ENCODE data around the gene CPSF4. TPM values are rescaled to one million over a fixed set of nuclear protein-coding genes. Genes with fewer than 3 reads are reported as not detected.

The CPSF4 gene
- polyA plus RNA-seq, 4 donors = 24.4 to 28.3 (median 26.4) TPM

- DNase-seq = peak; percentile 98
- FAIRE-seq = no peak
Measured at GRCh38 chr7:99472561-99473314, 34.0 kb downstream of the CPSF4 start, which contains the start of gene ZNF789. ZNF789 (plus strand) TSS chr7:99472890; CDS start chr7:99476457, 3,567 bp downstream.

GRCh38 chr7:99473315-99473596 is 34.5 kb downstream of the CPSF4 start:
- WGBS, 3 donors = 1% methylated on average over 7 of the region's 7 CpGs
- Histone ChIP-seq H3K36me3 (ENCODE audit: control insufficient read depth in 3 of 3, insufficient read depth in 2 of 3, low read depth in 1 of 3, low read length in 3 of 3) (peaks cover 0 to 21% (median 1%) of the 10 kb centered on the region in 3 donors), H3K9me3 (ENCODE audit: control insufficient read depth in 2 of 2, insufficient read depth in 1 of 2, low read depth in 1 of 2, low read length in 1 of 2) (no peaks in the 10 kb centered on the region), H3K4me1 (ENCODE audit: control insufficient read depth in 3 of 3, insufficient read depth in 2 of 3, low read depth in 1 of 3, low read length in 2 of 3) (peaks cover 0 to 3% (median 2%) of the 10 kb centered on the region in 3 donors), H3K4me3 (ENCODE audit: low read depth in 1 of 3, low read length in 3 of 3) (peak overlapping the region; percentile 76 to 91 (median 87)), H3K27me3 (ENCODE audit: control insufficient read depth in 3 of 3, insufficient read depth in 3 of 3, low read length in 3 of 3) (peaks cover 0 to 3% (median 0%) of the 10 kb centered on the region in 3 donors), H3K27ac (ENCODE audit: low read depth in 1 of 3, low read length in 2 of 3) (peak overlapping the region in 2 of 3 donors; percentile 77 to 92)
- no peak for FAIRE-seq
- peak; percentile 77 to 81 for DNase-seq

More at GRCh38 chr7:99472561-99473314, 34.0 kb downstream of the CPSF4 start, which contains the start of gene ZNF789:
- Histone ChIP-seq H3K36me3 (ENCODE audit: control insufficient read depth in 3 of 3, insufficient read depth in 2 of 3, low read depth in 1 of 3, low read length in 3 of 3) (peaks cover 0 to 18% (median 1%) of the 10 kb centered on the region in 3 donors), H3K4me1 (ENCODE audit: control insufficient read depth in 3 of 3, insufficient read depth in 2 of 3, low read depth in 1 of 3, low read length in 2 of 3) (peaks cover 0 to 3% (median 2%) of the 10 kb centered on the region in 3 donors), H3K27ac (ENCODE audit: low read depth in 1 of 3, low read length in 2 of 3) (peak within 1 kb of the TSS; percentile 77 to 92 (median 79)), H3K9me3 (ENCODE audit: control insufficient read depth in 2 of 2, insufficient read depth in 1 of 2, low read depth in 1 of 2, low read length in 1 of 2) (no peaks in the 10 kb centered on the region), H3K27me3 (ENCODE audit: control insufficient read depth in 3 of 3, insufficient read depth in 3 of 3, low read length in 3 of 3) (peaks cover 0 to 3% (median 0%) of the 10 kb centered on the region in 3 donors), H3K4me3 (ENCODE audit: low read depth in 1 of 3, low read length in 3 of 3) (peak within 1 kb of the TSS; percentile 76 to 91 (median 87))
- WGBS, 3 donors = 0 to 1% (median 0%) methylated on average over 54 to 56 of the region's 56 CpGs

GRCh38 chr7:99476107-99476506 is 37.4 kb downstream of the CPSF4 start:
- FAIRE-seq = no peak
- WGBS, 3 donors = 84 to 88% (median 86%) methylated on average over 5 of the region's 5 CpGs
- no peak overlapping the region for H3K4me3 ChIP-seq (ENCODE audit: low read depth in 1 of 3, low read length in 3 of 3)
- H3K36me3 ChIP-seq (ENCODE audit: control insufficient read depth in 3 of 3, insufficient read depth in 2 of 3, low read depth in 1 of 3, low read length in 3 of 3) = peaks cover 4 to 40% (median 6%) of the 10 kb centered on the region in 3 donors
- DNase-seq = no peak
- no peaks in the 10 kb centered on the region for H3K9me3 ChIP-seq (ENCODE audit: control insufficient read depth in 2 of 2, insufficient read depth in 1 of 2, low read depth in 1 of 2, low read length in 1 of 2)
- no peaks in the 10 kb centered on the region for H3K27me3 ChIP-seq (ENCODE audit: control insufficient read depth in 3 of 3, insufficient read depth in 3 of 3, low read length in 3 of 3)
- H3K27ac ChIP-seq (ENCODE audit: low read depth in 1 of 3, low read length in 2 of 3) = no peak overlapping the region
- peaks cover 0 to 3% (median 2%) of the 10 kb centered on the region in 3 donors for H3K4me1 ChIP-seq (ENCODE audit: control insufficient read depth in 3 of 3, insufficient read depth in 2 of 3, low read depth in 1 of 3, low read length in 2 of 3)

DNA sequence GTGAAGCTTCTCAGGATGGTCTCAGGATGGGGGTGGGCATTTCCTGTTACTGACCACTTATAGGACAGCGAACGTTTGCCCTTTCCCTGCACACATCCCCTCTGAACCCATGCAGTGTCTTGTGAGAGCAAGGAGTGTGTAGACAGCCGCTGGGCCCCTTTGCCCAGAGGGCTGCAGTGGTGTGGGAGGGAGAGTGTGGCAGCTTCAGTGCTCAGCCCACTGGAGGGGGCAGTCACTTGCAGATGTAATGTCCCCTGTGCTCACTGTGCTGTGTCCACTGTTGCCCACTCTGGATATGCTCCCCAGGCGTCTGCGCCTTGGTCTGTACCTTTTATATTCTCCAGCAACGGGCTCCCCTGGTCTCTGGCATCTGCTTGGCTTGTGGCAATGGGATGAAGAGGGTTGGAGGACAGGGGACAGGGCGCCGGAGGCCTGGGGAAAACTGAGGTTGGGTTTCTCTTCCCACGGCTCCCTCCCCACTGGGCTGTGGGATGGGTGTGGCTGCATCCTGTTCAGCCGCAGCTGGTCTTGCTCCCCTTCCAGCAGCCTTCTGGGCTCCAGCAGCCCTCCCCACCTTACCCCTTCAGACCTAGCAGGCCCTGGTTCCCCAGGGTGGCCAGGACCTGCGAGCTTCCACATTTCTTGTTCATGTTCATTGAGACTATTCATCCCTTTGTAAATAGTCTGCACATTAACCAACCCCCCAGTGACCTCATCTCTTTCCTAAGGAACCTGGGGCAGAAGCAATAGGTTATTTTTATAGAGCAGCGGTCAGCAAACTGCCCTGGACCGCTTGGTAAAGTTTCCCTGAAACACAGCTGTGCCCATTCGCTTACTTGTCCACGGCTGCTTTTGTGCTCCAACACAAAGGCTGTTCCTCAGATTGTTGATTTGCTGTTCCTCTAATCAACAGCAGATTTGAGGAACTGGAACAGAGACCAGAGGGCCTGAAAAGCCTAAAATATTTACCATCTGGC is 40.0 kb downstream of the CPSF4 start:
- DNase-seq = no peak
- no peaks in the 10 kb centered on the region for H3K27me3 ChIP-seq (ENCODE audit: control insufficient read depth in 3 of 3, insufficient read depth in 3 of 3, low read length in 3 of 3)
- WGBS, 3 donors = 73 to 84% (median 76%) methylated on average over 15 of the region's 15 CpGs
- no peak for FAIRE-seq
- H3K9me3 ChIP-seq (ENCODE audit: control insufficient read depth in 2 of 2, insufficient read depth in 1 of 2, low read depth in 1 of 2, low read length in 1 of 2) = no peaks in the 10 kb centered on the region
- H3K27ac ChIP-seq (ENCODE audit: low read depth in 1 of 3, low read length in 2 of 3) = no peak overlapping the region
- H3K4me3 ChIP-seq (ENCODE audit: low read depth in 1 of 3, low read length in 3 of 3) = no peak overlapping the region
- H3K4me1 ChIP-seq (ENCODE audit: control insufficient read depth in 3 of 3, insufficient read depth in 2 of 3, low read depth in 1 of 3, low read length in 2 of 3) = peaks cover 0 to 2% (median 1%) of the 10 kb centered on the region in 3 donors
- H3K36me3 ChIP-seq (ENCODE audit: control insufficient read depth in 3 of 3, insufficient read depth in 2 of 3, low read depth in 1 of 3, low read length in 3 of 3) = peaks cover 6 to 52% (median 7%) of the 10 kb centered on the region in 3 donors

DNA sequence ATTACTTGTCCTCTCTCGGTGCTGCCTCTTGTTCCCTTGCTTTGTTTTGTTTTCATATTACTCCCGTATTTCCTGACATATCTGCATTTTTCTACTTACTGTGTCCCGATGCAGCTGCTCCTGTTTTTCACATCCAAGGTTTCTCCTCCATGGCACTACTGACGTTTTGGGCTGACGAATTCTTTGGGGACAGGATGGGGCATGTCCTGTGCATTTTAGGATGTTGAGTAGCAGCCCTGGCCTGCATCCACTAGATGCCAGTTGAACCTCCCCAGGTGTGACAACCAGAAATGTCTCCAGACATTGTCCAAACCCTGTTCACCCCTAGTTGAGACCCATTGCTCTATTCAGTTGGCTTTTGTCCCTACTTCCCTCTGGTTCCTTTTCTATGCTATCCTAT is 46.4 kb downstream of the CPSF4 start:
- Histone ChIP-seq H3K4me3 (ENCODE audit: low read depth in 1 of 3, low read length in 3 of 3) (no peak overlapping the region), H3K27me3 (ENCODE audit: control insufficient read depth in 3 of 3, insufficient read depth in 3 of 3, low read length in 3 of 3) (no peaks in the 10 kb centered on the region), H3K36me3 (ENCODE audit: control insufficient read depth in 3 of 3, insufficient read depth in 2 of 3, low read depth in 1 of 3, low read length in 3 of 3) (peaks cover 3 to 26% (median 5%) of the 10 kb centered on the region in 3 donors), H3K9me3 (ENCODE audit: control insufficient read depth in 2 of 2, insufficient read depth in 1 of 2, low read depth in 1 of 2, low read length in 1 of 2) (peaks cover 0 to 5% of the 10 kb centered on the region in 2 donors), H3K4me1 (ENCODE audit: control insufficient read depth in 3 of 3, insufficient read depth in 2 of 3, low read depth in 1 of 3, low read length in 2 of 3) (no peaks in the 10 kb centered on the region), H3K27ac (ENCODE audit: low read depth in 1 of 3, low read length in 2 of 3) (no peak overlapping the region)
- 86 to 94% (median 92%) methylated on average over 5 of the region's 5 CpGs for WGBS, 3 donors
- FAIRE-seq (no peak), DNase-seq (no peak)

DNA sequence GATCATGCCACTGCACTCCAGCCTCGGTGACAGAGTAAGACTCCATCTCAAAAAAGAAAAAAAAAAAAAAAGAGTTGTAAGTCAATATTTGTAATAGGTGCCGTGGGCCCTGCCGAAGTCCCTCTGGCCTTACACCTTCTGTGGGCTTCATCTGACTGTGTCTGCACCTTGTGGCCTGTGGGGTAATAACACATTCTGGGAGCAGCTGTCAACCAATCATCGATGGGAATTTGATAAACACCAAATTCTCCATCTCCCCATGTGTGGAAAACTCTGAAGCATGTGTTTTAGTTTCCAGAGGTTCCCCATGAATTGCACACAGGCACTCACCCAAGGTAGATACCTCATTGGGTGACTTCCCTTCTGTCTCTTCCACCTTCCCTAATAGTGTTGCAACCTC is 50.5 kb downstream of the CPSF4 start:
- Histone ChIP-seq H3K9me3 (ENCODE audit: control insufficient read depth in 2 of 2, insufficient read depth in 1 of 2, low read depth in 1 of 2, low read length in 1 of 2) (peaks cover 1 to 26% of the 10 kb centered on the region in 2 donors), H3K36me3 (ENCODE audit: control insufficient read depth in 3 of 3, insufficient read depth in 2 of 3, low read depth in 1 of 3, low read length in 3 of 3) (peaks cover 9 to 32% (median 10%) of the 10 kb centered on the region in 3 donors), H3K4me1 (ENCODE audit: control insufficient read depth in 3 of 3, insufficient read depth in 2 of 3, low read depth in 1 of 3, low read length in 2 of 3) (no peaks in the 10 kb centered on the region), H3K27ac (ENCODE audit: low read depth in 1 of 3, low read length in 2 of 3) (no peak overlapping the region), H3K4me3 (ENCODE audit: low read depth in 1 of 3, low read length in 3 of 3) (no peak overlapping the region), H3K27me3 (ENCODE audit: control insufficient read depth in 3 of 3, insufficient read depth in 3 of 3, low read length in 3 of 3) (no peaks in the 10 kb centered on the region)
- FAIRE-seq (no peak), DNase-seq (no peak)
- WGBS, 3 donors = 87 to 94% (median 87%) methylated on average over 4 of the region's 4 CpGs

- 59 to 89% (median 75%) methylated on average over 3 of the region's 3 CpGs for WGBS, 3 donors
- no peaks in the 10 kb centered on the region for H3K27me3 ChIP-seq (ENCODE audit: control insufficient read depth in 3 of 3, insufficient read depth in 3 of 3, low read length in 3 of 3)
- H3K4me1 ChIP-seq (ENCODE audit: control insufficient read depth in 3 of 3, insufficient read depth in 2 of 3, low read depth in 1 of 3, low read length in 2 of 3) = no peaks in the 10 kb centered on the region
- peaks cover 12 to 42% (median 17%) of the 10 kb centered on the region in 3 donors for H3K36me3 ChIP-seq (ENCODE audit: control insufficient read depth in 3 of 3, insufficient read depth in 2 of 3, low read depth in 1 of 3, low read length in 3 of 3)
- no peak for DNase-seq
- FAIRE-seq = no peak
- no peak overlapping the region for H3K4me3 ChIP-seq (ENCODE audit: low read depth in 1 of 3, low read length in 3 of 3)
- no peak overlapping the region for H3K27ac ChIP-seq (ENCODE audit: low read depth in 1 of 3, low read length in 2 of 3)
- H3K9me3 ChIP-seq (ENCODE audit: control insufficient read depth in 2 of 2, insufficient read depth in 1 of 2, low read depth in 1 of 2, low read length in 1 of 2) = peaks cover 1 to 40% of the 10 kb centered on the region in 2 donors
Measured at GRCh38 chr7:99490878-99491277, 52.1 kb downstream of the CPSF4 start.

DNA sequence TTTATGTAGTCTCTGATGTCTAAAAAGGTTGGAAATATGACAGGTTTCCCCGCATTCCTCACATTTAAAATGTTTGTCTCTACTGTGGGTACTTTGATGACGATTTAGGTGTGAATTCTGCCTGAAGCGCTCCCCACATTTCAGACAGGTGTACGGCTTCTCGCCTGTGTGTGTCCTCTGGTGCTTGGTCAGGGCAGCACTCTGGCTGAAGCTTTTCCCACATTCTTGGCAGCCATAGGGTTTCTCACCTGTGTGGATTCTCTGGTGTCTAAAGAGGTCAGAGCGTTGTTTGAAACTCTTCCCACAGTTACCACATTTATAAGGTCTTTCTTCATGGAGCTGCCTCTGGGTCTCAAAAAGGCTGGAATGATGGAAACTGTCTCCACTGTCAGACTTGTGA is 55.1 kb downstream of the CPSF4 start:
- Histone ChIP-seq H3K4me1 (ENCODE audit: control insufficient read depth in 3 of 3, insufficient read depth in 2 of 3, low read depth in 1 of 3, low read length in 2 of 3) (peaks cover 0 to 3% (median 0%) of the 10 kb centered on the region in 3 donors), H3K36me3 (ENCODE audit: control insufficient read depth in 3 of 3, insufficient read depth in 2 of 3, low read depth in 1 of 3, low read length in 3 of 3) (peaks cover 12 to 58% (median 23%) of the 10 kb centered on the region in 3 donors), H3K27me3 (ENCODE audit: control insufficient read depth in 3 of 3, insufficient read depth in 3 of 3, low read length in 3 of 3) (no peaks in the 10 kb centered on the region), H3K27ac (ENCODE audit: low read depth in 1 of 3, low read length in 2 of 3) (no peak overlapping the region), H3K9me3 (ENCODE audit: control insufficient read depth in 2 of 2, insufficient read depth in 1 of 2, low read depth in 1 of 2, low read length in 1 of 2) (peaks cover 1 to 41% of the 10 kb centered on the region in 2 donors), H3K4me3 (ENCODE audit: low read depth in 1 of 3, low read length in 3 of 3) (no peak overlapping the region)
- FAIRE-seq (no peak), DNase-seq (no peak)
- WGBS, 3 donors = 95 to 99% (median 98%) methylated on average over 6 of the region's 6 CpGs
